SK-N-SH treated with all-trans-retinoic acid at 6 μM for 48 hours (cell line): Measurements from ENCODE around the gene STAB2.

ENCODE experiments used
- ARNTL ChIP-seq: fragments of 450-650 bp; formaldehyde crosslinking; IDR thresholded peaks from 2 replicates; pipeline ENCODE4 v1.5.0; 2020; ENCODE audit warnings: low read depth, mild to moderate bottlenecking, moderate library complexity, borderline replicate concordance
- OSR1 ChIP-seq: fragments of 250-450 bp; sonication (Bioruptor Pico); IDR thresholded peaks from 2 replicates; pipeline ENCODE4 v1.8.0; 2022; ENCODE audit warnings: moderate library complexity, mild to moderate bottlenecking, inconsistent platforms
- TCF4 ChIP-seq: fragments of 250-450 bp; sonication (Bioruptor Pico); IDR thresholded peaks from 2 replicates; pipeline ENCODE4 v1.8.0; 2021; ENCODE audit warnings: mild to moderate bottlenecking, moderate library complexity, borderline replicate concordance
- ZFP30 ChIP-seq: fragments of 450-650 bp; formaldehyde crosslinking; IDR thresholded peaks from 2 replicates; pipeline ENCODE4 v1.5.0; 2022; ENCODE audit warnings: mild to moderate bottlenecking, moderate library complexity
- TF ChIP-seq, protein P1 (sequence below): fragments of 250-450 bp; sonication (Bioruptor Pico); IDR thresholded peaks from 2 replicates; pipeline ENCODE4 v1.8.0; 2020; ENCODE audit warnings: mild to moderate bottlenecking, moderate library complexity, borderline replicate concordance
- TF ChIP-seq, protein P2 (sequence below): fragments of 250-450 bp; sonication (Bioruptor Pico); IDR thresholded peaks from 2 replicates; pipeline ENCODE4 v1.5.1; 2020; ENCODE audit warnings: low read depth, mild to moderate bottlenecking, moderate library complexity
- TF ChIP-seq, protein P3 (sequence below): fragments of 250-450 bp; sonication (Bioruptor Pico); IDR thresholded peaks from 2 replicates; pipeline ENCODE4 v1.5.0; 2020; ENCODE audit warnings: mild to moderate bottlenecking, moderate library complexity

DNA sequence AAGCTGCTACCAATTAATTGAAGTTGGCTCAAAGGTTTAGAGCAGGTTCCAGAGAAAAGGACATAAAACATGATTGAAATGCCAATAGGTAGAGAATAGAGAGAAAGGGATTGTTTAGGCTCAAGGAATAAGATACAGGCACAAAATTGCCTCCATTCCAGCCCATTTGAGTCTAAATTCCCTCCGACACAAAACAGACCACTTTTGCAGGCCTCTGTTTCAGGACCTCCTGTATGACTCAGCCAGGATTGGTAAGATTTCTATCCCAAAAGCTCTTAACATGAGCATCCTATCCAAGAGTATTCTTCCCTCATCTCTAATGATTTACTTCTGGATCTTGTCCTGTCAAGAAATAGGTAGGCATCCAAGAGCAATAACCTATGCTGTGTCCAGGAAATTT is 123.5 kb downstream of the STAB2 start:
- TF ChIP-seq OSR1 (no peak), TCF4 (no peak), ZFP30 (no peak), ARNTL (no peak)
- TF ChIP-seq, protein P1, sequence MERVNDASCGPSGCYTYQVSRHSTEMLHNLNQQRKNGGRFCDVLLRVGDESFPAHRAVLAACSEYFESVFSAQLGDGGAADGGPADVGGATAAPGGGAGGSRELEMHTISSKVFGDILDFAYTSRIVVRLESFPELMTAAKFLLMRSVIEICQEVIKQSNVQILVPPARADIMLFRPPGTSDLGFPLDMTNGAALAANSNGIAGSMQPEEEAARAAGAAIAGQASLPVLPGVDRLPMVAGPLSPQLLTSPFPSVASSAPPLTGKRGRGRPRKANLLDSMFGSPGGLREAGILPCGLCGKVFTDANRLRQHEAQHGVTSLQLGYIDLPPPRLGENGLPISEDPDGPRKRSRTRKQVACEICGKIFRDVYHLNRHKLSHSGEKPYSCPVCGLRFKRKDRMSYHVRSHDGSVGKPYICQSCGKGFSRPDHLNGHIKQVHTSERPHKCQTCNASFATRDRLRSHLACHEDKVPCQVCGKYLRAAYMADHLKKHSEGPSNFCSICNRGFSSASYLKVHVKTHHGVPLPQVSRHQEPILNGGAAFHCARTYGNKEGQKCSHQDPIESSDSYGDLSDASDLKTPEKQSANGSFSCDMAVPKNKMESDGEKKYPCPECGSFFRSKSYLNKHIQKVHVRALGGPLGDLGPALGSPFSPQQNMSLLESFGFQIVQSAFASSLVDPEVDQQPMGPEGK = no peak
- TF ChIP-seq, protein P2, sequence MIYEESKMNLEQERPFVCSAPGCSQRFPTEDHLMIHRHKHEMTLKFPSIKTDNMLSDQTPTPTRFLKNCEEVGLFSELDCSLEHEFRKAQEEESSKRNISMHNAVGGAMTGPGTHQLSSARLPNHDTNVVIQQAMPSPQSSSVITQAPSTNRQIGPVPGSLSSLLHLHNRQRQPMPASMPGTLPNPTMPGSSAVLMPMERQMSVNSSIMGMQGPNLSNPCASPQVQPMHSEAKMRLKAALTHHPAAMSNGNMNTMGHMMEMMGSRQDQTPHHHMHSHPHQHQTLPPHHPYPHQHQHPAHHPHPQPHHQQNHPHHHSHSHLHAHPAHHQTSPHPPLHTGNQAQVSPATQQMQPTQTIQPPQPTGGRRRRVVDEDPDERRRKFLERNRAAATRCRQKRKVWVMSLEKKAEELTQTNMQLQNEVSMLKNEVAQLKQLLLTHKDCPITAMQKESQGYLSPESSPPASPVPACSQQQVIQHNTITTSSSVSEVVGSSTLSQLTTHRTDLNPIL (CRISPR knock-in tag) = no peak
- TF ChIP-seq, protein P3, sequence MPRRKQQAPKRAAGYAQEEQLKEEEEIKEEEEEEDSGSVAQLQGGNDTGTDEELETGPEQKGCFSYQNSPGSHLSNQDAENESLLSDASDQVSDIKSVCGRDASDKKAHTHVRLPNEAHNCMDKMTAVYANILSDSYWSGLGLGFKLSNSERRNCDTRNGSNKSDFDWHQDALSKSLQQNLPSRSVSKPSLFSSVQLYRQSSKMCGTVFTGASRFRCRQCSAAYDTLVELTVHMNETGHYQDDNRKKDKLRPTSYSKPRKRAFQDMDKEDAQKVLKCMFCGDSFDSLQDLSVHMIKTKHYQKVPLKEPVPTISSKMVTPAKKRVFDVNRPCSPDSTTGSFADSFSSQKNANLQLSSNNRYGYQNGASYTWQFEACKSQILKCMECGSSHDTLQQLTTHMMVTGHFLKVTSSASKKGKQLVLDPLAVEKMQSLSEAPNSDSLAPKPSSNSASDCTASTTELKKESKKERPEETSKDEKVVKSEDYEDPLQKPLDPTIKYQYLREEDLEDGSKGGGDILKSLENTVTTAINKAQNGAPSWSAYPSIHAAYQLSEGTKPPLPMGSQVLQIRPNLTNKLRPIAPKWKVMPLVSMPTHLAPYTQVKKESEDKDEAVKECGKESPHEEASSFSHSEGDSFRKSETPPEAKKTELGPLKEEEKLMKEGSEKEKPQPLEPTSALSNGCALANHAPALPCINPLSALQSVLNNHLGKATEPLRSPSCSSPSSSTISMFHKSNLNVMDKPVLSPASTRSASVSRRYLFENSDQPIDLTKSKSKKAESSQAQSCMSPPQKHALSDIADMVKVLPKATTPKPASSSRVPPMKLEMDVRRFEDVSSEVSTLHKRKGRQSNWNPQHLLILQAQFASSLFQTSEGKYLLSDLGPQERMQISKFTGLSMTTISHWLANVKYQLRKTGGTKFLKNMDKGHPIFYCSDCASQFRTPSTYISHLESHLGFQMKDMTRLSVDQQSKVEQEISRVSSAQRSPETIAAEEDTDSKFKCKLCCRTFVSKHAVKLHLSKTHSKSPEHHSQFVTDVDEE (CRISPR knock-in tag) = no peak
